GM23338 (cell line): Measurements from ENCODE around the gene PRKAR1B. TPM values are rescaled to one million over a fixed set of nuclear protein-coding genes. Genes with fewer than 3 reads are reported as not detected.
A peak's percentile ranks its signal among the peaks of the same experiment; 100 is the strongest.

ENCODE experiments used
- ATAC-seq: fragments of 200-7000 bp; cut with Tn5 transposase; 3 replicates; pipeline ENCODE4 v1.9.1; 2020
- DNase-seq: peaks from one replicate; pipeline ENCODE4 v3.0.0-alpha.2; 2015; ENCODE audit warnings: low spot score
- H2AFZ ChIP-seq: fragments of 200-600 bp; sonication (generic); 2 replicates; pipeline ENCODE4 v1.8.0; 2016; ENCODE audit warnings: antibody characterized with exemption, mild to moderate bottlenecking, moderate library complexity
- H3F3A ChIP-seq: fragments of 200-600 bp; sonication (generic); replicated peaks from 2 replicates; pipeline ENCODE4 v1.8.0; 2017; ENCODE audit warnings: antibody characterized with exemption, mixed run types, low read depth
- H3K27ac ChIP-seq: fragments of 200-600 bp; sonication (generic); 2 replicates; pipeline ENCODE4 v1.6.1; 2016; ENCODE audit warnings: low read depth
- H3K27me3 ChIP-seq: fragments of 200-600 bp; sonication (generic); 2 replicates; pipeline ENCODE4 v1.8.0; 2016; ENCODE audit warnings: mild to moderate bottlenecking, mixed run types, moderate library complexity; ENCODE audit not compliant: insufficient read depth
- H3K36me3 ChIP-seq: fragments of 200-600 bp; sonication (generic); 2 replicates; pipeline ENCODE4 v1.8.0; 2016; ENCODE audit warnings: mild to moderate bottlenecking; ENCODE audit not compliant: insufficient read depth
- H3K4me1 ChIP-seq: fragments of 200-600 bp; sonication (generic); 2 replicates; pipeline ENCODE4 v1.8.0; 2016; ENCODE audit warnings: mild to moderate bottlenecking, moderate library complexity; ENCODE audit not compliant: insufficient read depth
- H3K4me2 ChIP-seq: fragments of 200-600 bp; sonication (generic); 2 replicates; pipeline ENCODE4 v1.7.1; 2017; ENCODE audit warnings: mixed run types
- H3K4me3 ChIP-seq: fragments of 200-600 bp; sonication (generic); 2 replicates; pipeline ENCODE4 v1.6.1; 2016; ENCODE audit warnings: mixed run types
- H3K79me2 ChIP-seq: fragments of 200-600 bp; sonication (generic); replicated peaks from 2 replicates; pipeline ENCODE4 v1.8.0; 2017; ENCODE audit warnings: mild to moderate bottlenecking; ENCODE audit not compliant: insufficient read depth
- H3K9me2 ChIP-seq: fragments of 200-600 bp; sonication (generic); 2 replicates; pipeline ENCODE4 v1.8.0; 2017; ENCODE audit not compliant: insufficient read depth
- H4K20me1 ChIP-seq: fragments of 200-600 bp; sonication (generic); replicated peaks from 2 replicates; pipeline ENCODE4 v1.8.0; 2017; ENCODE audit warnings: mild to moderate bottlenecking; ENCODE audit not compliant: insufficient read depth
- H3K27ac Mint-ChIP-seq: 2 replicates; pipeline ENCODE4 v1.8.0; 2020; ENCODE audit warnings: inconsistent platforms, mild to moderate bottlenecking, moderate library complexity, mixed read lengths
- H3K27me3 Mint-ChIP-seq: 3 replicates; pipeline ENCODE4 v1.8.0; 2022; ENCODE audit warnings: low read depth, mild to moderate bottlenecking, moderate library complexity, mixed read lengths, inconsistent platforms; ENCODE audit not compliant: insufficient read depth, poor library complexity
- H3K36me3 Mint-ChIP-seq: 3 replicates; pipeline ENCODE4 v1.8.0; 2021; ENCODE audit warnings: low read depth, mild to moderate bottlenecking, inconsistent platforms, moderate library complexity, mixed read lengths
- H3K4me1 Mint-ChIP-seq: 3 replicates; pipeline ENCODE4 v1.8.0; 2020; ENCODE audit warnings: mild to moderate bottlenecking, inconsistent platforms, mixed read lengths
- H3K4me3 Mint-ChIP-seq: 3 replicates; pipeline ENCODE4 v1.8.0; 2021; ENCODE audit warnings: moderate library complexity, mild to moderate bottlenecking, inconsistent platforms, mixed read lengths
- H3K9me3 Mint-ChIP-seq: 3 replicates; pipeline ENCODE4 v1.8.0; 2020; ENCODE audit warnings: moderate library complexity, mild to moderate bottlenecking, inconsistent platforms, mixed read lengths
- ZNF114 ChIP-seq: fragments of 250-450 bp; sonication (Bioruptor Pico); IDR thresholded peaks from 2 replicates; pipeline ENCODE4 v1.5.0; 2020; ENCODE audit warnings: mild to moderate bottlenecking, moderate library complexity
- ZNF331 ChIP-seq: fragments of 250-450 bp; sonication (Bioruptor Pico); IDR thresholded peaks from 2 replicates; pipeline ENCODE4 v1.5.0; 2020; ENCODE audit warnings: low read depth, mild to moderate bottlenecking, moderate library complexity
- polyA plus RNA-seq: library from polyadenylated mRNA; unstranded; fragments of >200 nt; fragmentation: Nextera tagmentation; extraction: Ambion mirVana; gene quantifications from 2 replicates; pipeline ENCODE4 v1.2.1, GENCODE V29; 2016
- total RNA-seq: library from RNA; depleted of rRNA; stranded (reverse); fragments of >200 nt; shearing (Covaris generic); gene quantifications from 2 replicates; pipeline ENCODE4 v1.2.3, GENCODE V29; 2014
- TF ChIP-seq, protein P1 (sequence below): fragments of 250-450 bp; sonication (Bioruptor Pico); IDR thresholded peaks from 2 replicates; pipeline ENCODE4 v1.5.0; 2020; ENCODE audit warnings: mild to moderate bottlenecking, moderate library complexity

The PRKAR1B gene
- total and polyA plus RNA-seq, 2 experiments from 2014 or later, result 35.7 to 36.7 TPM

DNA sequence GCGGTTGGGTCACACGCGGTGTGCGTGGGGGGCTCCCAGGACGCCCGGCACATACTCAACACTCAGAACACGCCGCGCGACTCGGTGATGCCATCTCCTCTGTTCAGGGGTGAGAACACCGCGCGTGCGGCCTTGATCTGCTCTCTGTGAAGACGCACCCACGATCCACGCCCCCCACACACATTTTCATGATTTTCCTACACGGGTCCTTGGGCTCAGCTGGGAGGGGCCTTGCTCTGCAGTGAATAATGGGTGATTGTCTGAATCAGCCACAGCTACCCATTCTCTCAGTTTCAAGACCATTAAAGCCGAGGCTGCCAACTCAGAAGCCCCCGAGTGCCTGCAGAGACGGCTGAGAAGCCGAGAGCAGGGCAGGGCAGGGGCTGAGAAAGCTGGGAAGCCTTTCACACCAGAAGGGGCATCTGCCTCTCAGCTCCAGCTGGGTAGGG lies 153.1 kb downstream of the PRKAR1B start (continued):
- TF ChIP-seq, protein P1, sequence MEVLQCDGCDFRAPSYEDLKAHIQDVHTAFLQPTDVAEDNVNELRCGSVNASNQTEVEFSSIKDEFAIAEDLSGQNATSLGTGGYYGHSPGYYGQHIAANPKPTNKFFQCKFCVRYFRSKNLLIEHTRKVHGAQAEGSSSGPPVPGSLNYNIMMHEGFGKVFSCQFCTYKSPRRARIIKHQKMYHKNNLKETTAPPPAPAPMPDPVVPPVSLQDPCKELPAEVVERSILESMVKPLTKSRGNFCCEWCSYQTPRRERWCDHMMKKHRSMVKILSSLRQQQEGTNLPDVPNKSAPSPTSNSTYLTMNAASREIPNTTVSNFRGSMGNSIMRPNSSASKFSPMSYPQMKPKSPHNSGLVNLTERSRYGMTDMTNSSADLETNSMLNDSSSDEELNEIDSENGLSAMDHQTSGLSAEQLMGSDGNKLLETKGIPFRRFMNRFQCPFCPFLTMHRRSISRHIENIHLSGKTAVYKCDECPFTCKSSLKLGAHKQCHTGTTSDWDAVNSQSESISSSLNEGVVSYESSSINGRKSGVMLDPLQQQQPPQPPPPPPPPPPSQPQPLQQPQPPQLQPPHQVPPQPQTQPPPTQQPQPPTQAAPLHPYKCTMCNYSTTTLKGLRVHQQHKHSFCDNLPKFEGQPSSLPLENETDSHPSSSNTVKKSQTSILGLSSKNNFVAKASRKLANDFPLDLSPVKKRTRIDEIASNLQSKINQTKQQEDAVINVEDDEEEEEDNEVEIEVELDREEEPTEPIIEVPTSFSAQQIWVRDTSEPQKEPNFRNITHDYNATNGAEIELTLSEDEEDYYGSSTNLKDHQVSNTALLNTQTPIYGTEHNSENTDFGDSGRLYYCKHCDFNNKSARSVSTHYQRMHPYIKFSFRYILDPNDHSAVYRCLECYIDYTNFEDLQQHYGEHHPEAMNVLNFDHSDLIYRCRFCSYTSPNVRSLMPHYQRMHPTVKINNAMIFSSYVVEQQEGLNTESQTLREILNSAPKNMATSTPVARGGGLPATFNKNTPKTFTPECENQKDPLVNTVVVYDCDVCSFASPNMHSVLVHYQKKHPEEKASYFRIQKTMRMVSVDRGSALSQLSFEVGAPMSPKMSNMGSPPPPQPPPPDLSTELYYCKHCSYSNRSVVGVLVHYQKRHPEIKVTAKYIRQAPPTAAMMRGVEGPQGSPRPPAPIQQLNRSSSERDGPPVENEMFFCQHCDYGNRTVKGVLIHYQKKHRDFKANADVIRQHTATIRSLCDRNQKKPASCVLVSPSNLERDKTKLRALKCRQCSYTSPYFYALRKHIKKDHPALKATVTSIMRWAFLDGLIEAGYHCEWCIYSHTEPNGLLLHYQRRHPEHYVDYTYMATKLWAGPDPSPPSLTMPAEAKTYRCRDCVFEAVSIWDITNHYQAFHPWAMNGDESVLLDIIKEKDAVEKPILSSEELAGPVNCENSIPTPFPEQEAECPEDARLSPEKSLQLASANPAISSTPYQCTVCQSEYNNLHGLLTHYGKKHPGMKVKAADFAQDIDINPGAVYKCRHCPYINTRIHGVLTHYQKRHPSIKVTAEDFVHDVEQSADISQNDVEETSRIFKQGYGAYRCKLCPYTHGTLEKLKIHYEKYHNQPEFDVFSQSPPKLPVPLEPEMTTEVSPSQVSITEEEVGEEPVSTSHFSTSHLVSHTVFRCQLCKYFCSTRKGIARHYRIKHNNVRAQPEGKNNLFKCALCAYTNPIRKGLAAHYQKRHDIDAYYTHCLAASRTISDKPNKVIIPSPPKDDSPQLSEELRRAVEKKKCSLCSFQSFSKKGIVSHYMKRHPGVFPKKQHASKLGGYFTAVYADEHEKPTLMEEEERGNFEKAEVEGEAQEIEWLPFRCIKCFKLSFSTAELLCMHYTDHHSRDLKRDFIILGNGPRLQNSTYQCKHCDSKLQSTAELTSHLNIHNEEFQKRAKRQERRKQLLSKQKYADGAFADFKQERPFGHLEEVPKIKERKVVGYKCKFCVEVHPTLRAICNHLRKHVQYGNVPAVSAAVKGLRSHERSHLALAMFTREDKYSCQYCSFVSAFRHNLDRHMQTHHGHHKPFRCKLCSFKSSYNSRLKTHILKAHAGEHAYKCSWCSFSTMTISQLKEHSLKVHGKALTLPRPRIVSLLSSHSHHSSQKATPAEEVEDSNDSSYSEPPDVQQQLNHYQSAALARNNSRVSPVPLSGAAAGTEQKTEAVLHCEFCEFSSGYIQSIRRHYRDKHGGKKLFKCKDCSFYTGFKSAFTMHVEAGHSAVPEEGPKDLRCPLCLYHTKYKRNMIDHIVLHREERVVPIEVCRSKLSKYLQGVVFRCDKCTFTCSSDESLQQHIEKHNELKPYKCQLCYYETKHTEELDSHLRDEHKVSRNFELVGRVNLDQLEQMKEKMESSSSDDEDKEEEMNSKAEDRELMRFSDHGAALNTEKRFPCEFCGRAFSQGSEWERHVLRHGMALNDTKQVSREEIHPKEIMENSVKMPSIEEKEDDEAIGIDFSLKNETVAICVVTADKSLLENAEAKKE (CRISPR knock-in tag), result no peak

DNA sequence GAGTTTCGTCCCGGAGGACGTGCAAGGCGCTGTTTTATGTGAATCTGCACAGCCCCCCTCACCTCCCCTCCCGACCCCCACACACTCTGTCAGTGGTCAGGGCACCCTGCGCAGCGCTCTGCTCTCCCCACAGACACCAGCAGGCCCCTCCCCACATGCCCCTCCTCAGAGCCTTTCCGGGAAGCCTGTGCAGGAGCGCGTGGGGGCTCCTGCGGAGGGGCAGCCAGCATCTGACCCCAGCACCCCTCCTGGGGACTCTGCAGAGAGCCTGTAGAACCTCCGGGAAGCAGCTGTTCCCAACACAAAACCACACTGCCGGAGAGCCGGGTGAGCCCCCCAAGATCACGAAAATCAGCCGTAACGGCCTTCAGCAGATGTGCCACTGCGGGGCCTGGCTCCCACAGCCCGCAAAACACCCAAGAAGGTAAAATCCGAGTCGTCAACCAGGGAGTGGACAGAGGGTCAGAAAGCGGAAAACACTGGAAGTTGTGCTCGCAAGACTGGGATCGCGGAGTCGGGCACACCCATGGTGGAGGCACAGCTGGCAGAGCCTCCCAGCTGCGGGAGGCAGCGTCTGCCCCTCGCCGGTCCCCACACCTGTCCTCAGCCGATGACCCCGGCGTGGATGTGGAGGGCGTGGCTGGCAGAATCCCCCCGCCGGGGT lies 153.7 kb downstream of the PRKAR1B start:
- H3K27ac Mint-ChIP-seq, result no peak overlapping the region
- no peak overlapping the region; the same call in 2 of the 3 replicates for H3K4me3 Mint-ChIP-seq

More for the DNA sequence above, 153.7 kb downstream of the PRKAR1B start:
- H3K36me3 ChIP-seq, result no peaks in the 10 kb centered on the region
- H3K27ac ChIP-seq, result peak overlapping the region; percentile 39; the same call in 1 of the 2 replicates
- ATAC-seq, result peak; percentile 7
- no peaks in the 10 kb centered on the region for H3K27me3 ChIP-seq
- H3K9me2 ChIP-seq, result no peaks in the 10 kb centered on the region
- Mint-ChIP-seq H3K36me3 (peaks cover 38% of the 10 kb centered on the region), H3K4me1 (peaks cover 19% of the 10 kb centered on the region), H3K9me3 (peaks cover 8% of the 10 kb centered on the region; the same call in 2 of the 3 replicates), H3K27me3 (peaks cover 13% of the 10 kb centered on the region)
- no peak overlapping the region for H3K4me3 ChIP-seq
- no peak overlapping the region for H2AFZ ChIP-seq
- H3K79me2 ChIP-seq, result no peaks in the 10 kb centered on the region
- H3F3A ChIP-seq, result no peaks in the 10 kb centered on the region
- H3K4me1 ChIP-seq, result no peaks in the 10 kb centered on the region; the same call in 1 of the 2 replicates
- TF ChIP-seq ZNF114 (no peak), ZNF331 (CRISPR knock-in tag) (no peak)
- H3K4me2 ChIP-seq, result peak overlapping the region; percentile 60; the same call in 1 of the 2 replicates
- H4K20me1 ChIP-seq, result no peaks in the 10 kb centered on the region
- DNase-seq, result no peak
